Placental epithelial cell (primary cell): Measurements from ENCODE around the gene TIMM21. TPM values are rescaled to one million over a fixed set of nuclear protein-coding genes. Genes with fewer than 3 reads are reported as not detected.

Experiments used
- total RNA-seq: library from RNA; depleted of rRNA; stranded (reverse); fragments of >200 nt; gene quantifications from 2 replicates; pipeline ENCODE4 v1.2.3, GENCODE V29; 2012

TIMM21 gene, protein sequence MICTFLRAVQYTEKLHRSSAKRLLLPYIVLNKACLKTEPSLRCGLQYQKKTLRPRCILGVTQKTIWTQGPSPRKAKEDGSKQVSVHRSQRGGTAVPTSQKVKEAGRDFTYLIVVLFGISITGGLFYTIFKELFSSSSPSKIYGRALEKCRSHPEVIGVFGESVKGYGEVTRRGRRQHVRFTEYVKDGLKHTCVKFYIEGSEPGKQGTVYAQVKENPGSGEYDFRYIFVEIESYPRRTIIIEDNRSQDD
- 10.6 and 16.7 TPM in 2 replicates for total RNA-seq

DNA sequence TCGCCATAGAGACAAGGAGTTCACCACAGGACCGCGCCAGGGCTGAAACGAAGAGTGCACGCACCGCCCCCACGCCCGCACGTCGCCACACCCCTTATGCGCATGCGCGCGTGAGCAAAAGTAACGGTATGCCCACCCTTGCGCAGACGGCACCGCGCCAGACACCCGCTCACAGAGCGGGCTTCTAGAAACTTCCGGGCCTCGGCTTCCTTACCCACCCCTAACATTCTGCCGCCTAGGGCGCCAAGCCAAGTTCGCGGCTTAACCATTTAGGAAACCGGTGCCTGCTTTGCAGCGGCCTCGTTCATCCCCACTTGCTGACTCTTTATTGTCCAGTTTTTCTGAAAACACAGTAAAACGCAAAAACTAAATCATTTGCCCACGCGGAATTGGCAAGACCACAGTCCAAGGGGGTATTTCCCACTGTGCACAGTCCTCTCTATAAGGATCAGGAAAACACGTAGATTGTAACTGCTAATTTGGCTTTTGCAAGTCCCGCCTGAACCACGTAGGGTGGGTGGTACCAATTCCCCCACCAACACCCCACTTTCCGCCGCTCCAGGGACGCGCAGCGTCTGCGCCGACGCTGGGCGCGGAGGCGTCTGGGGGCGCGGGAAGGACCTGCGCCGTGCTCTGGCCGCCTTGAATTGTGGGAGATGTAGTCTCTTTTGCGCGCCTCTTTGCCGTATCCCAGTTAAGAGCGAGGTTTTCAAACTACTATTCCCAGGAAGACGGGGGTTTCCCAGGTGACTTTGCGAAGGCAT is at the start of gene TIMM21, which contains the start of gene FBXO15:
Gene TIMM21, plus strand, starts transcription at position 745 of the 764 bp plus-strand sequence. CDS start 286 bp downstream, outside the sequence.
Gene FBXO15, minus strand, starts transcription at position 56 of the 764 bp plus-strand sequence. Its CDS starts 49 bp downstream, at position 7.

Other genes starting within 250 kb of the TIMM21 start
- gene FBXO15, start 689 bp upstream of the TIMM21 start, total RNA-seq: 0.39 TPM in 1 of 2 replicates, not detected in the other
- 1.2 and 2.7 TPM in 2 replicates for gene CYB5A, start 143.4 kb downstream of the TIMM21 start, total RNA-seq
- not detected in 2 replicates for gene C18orf63, start 167.3 kb downstream of the TIMM21 start, total RNA-seq